A673 (cell line): ENCODE results near the gene ZHX3.

Experiments used
- EZH2 ChIP-seq: fragments of 200-600 bp; sonication (generic); IDR thresholded peaks from 2 replicates; pipeline ENCODE4 v1.6.1; 2017; ENCODE audit warnings: borderline replicate concordance, low read depth, mild to moderate bottlenecking, mixed read lengths, antibody characterized with exemption, low read length; ENCODE audit not compliant: poor library complexity, severe bottlenecking
- TF ChIP-seq, protein P1 (sequence below): fragments of 300-800, 200-600 bp; sonication (generic); conservative IDR thresholded peaks from 2 replicates; pipeline ENCODE4 v1.5.1; 2017; ENCODE audit warnings: low read depth, mild to moderate bottlenecking, antibody characterized with exemption, low read length, moderate library complexity, mixed read lengths

DNA sequence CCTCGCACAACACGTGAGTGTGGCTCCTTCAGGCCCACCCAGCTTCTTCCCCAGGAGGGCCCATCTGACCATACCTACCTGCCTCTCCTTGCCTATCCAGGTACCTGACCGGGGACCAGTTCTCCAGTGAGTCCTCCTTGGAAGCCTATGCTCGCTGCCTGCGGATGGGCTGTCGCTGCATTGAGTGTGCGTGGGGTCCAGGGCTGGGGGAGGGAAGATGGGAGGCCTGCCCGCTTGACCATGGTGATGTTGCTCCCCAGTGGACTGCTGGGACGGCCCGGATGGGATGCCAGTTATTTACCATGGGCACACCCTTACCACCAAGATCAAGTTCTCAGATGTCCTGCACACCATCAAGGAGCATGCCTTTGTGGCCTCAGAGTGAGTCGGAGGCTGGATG lies 153.7 kb downstream of the ZHX3 start:
- TF ChIP-seq, protein P1, sequence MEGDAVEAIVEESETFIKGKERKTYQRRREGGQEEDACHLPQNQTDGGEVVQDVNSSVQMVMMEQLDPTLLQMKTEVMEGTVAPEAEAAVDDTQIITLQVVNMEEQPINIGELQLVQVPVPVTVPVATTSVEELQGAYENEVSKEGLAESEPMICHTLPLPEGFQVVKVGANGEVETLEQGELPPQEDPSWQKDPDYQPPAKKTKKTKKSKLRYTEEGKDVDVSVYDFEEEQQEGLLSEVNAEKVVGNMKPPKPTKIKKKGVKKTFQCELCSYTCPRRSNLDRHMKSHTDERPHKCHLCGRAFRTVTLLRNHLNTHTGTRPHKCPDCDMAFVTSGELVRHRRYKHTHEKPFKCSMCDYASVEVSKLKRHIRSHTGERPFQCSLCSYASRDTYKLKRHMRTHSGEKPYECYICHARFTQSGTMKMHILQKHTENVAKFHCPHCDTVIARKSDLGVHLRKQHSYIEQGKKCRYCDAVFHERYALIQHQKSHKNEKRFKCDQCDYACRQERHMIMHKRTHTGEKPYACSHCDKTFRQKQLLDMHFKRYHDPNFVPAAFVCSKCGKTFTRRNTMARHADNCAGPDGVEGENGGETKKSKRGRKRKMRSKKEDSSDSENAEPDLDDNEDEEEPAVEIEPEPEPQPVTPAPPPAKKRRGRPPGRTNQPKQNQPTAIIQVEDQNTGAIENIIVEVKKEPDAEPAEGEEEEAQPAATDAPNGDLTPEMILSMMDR, result no peak
- no peak for TF ChIP-seq EZH2
